HepG2 (cell line): ENCODE measurements around the gene SLC23A3. TPM values are rescaled to one million over a fixed set of nuclear protein-coding genes. Genes with fewer than 3 reads are reported as not detected.
A peak's percentile ranks its signal among the peaks of the same experiment; 100 is the strongest.

Source experiments
- ATAD3A ChIP-seq: sonication (generic); formaldehyde crosslinking; IDR thresholded peaks from 2 replicates; pipeline ENCODE4 v1.4.0; 2020; ENCODE audit warnings: missing genetic modification reagents
- ATRX ChIP-seq: sonication (generic); formaldehyde crosslinking; IDR thresholded peaks from 2 replicates; pipeline ENCODE4 v1.4.0; 2020; ENCODE audit warnings: missing genetic modification reagents, borderline replicate concordance
- CTCF ChIP-seq: sonication (generic); formaldehyde crosslinking; IDR thresholded peaks from 2 replicates; pipeline ENCODE4 v1.5.0; 2020; ENCODE audit warnings: mild to moderate bottlenecking, missing genetic modification reagents, moderate library complexity
- DBP ChIP-seq: sonication (generic); formaldehyde crosslinking; IDR thresholded peaks from 2 replicates; pipeline ENCODE4 v1.4.0; 2020; ENCODE audit warnings: missing genetic modification reagents; ENCODE audit errors: not compliant biosample characterization
- MYC ChIP-seq: sonication (generic); formaldehyde crosslinking; IDR thresholded peaks from 2 replicates; pipeline ENCODE4 v1.9.0; 2021; ENCODE audit warnings: missing genetic modification reagents, borderline replicate concordance
- NR2F2 ChIP-seq: IDR thresholded peaks from 2 replicates; pipeline ENCODE4 v1.6.1; 2012; ENCODE audit warnings: low read depth, inconsistent platforms, borderline replicate concordance
- RERE ChIP-seq: IDR thresholded peaks from 2 replicates; pipeline ENCODE4 v1.6.1; 2016; ENCODE audit warnings: low read depth, missing genetic modification reagents, missing compliant biosample characterization
- ZMYM4 ChIP-seq: sonication (generic); formaldehyde crosslinking; IDR thresholded peaks from 2 replicates; pipeline ENCODE4 v1.8.1; 2023; ENCODE audit warnings: mild to moderate bottlenecking, missing genetic modification reagents
- ZNF205 ChIP-seq: IDR thresholded peaks from 2 replicates; pipeline ENCODE4 v1.6.1; 2018; ENCODE audit warnings: missing biosample characterization, missing genetic modification reagents
- ZNF30 ChIP-seq: sonication (generic); formaldehyde crosslinking; IDR thresholded peaks from 2 replicates; pipeline ENCODE4 v1.5.0; 2020; ENCODE audit warnings: mild to moderate bottlenecking, missing genetic modification reagents
- polyA plus RNA-seq, 8 experiments: library from polyadenylated mRNA; depleted of rRNA in 3 of 8; stranded (reverse) in 7 of 8; unstranded in 1 of 8; fragments of >200 nt; fragmentation: Illumina TruSeq in 4 of 8; extraction: Trizol in 4 of 8; gene quantifications; 2 replicates each; pipeline versions ENCODE4 v1.2.1 to v1.2.3, GENCODE V29; 2011 to 2016; ENCODE audit warnings: low read depth in 4 of 8, missing spikeins in 1 of 8, mixed read lengths in 1 of 8; ENCODE audit not compliant: insufficient read depth in 1 of 8
- total RNA-seq, 5 experiments: library from RNA; depleted of rRNA; stranded (reverse); fragments of >200 nt; fragmentation: Illumina TruSeq; extraction: Trizol; gene quantifications; 2 replicates each; pipeline ENCODE4 v1.2.3, GENCODE V29; 2016; ENCODE audit warnings: low read depth in 1 of 5
- TF ChIP-seq, protein P1 (sequence below): sonication (generic); formaldehyde crosslinking; IDR thresholded peaks from 2 replicates; pipeline ENCODE4 v1.5.0; 2020; ENCODE audit warnings: mild to moderate bottlenecking, missing genetic modification reagents
- TF ChIP-seq, protein P2 (sequence below): IDR thresholded peaks from 2 replicates; pipeline ENCODE4 v1.6.1; 2012; ENCODE audit warnings: low read depth, low read length, improper control_type of control experiment

Gene SLC23A3
- total and polyA plus RNA-seq, 2 of the 13 experiments (the other 11 are each of a cell fraction or from before 2014, with no cell fraction given): 0.38 to 0.78 TPM

DNA sequence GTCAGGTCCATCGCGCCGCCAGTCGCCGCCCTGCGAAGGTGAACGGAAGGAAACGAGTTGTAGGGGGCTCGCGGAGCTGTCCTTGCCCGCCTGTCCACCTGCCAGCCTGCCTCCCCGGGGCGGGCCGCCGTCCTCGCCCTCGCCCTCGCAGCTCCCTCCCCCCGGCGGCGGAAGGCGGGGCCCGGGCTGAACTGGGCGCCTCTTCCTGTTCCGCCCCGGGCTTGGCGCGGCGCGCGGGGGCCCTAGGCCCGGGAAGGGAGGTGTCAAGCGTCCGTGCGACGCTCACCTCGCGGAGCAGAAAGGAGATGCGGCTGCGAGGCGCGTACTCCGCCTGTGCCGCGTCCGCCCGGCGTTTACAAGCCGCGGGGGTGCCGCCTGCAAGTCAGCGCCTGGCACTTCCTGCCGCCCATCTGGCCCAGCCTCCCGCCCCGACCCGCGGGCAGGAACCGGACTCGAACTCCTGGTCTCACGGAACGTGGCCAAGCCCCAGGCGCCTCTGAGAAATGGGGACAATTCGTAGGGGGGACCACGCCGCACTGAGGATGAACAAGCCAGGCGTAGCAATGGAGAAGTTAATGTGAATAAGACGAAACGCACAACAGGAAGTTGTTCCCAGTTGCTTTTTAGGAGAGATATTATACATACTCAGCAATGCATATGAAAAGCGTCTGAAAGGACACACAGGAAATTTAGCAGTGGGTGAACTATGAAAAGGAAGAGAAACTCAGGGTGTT is 7.2 kb upstream of the SLC23A3 start, which contains the start of gene CNPPD1 (continued):
- peak; percentile 95 for TF ChIP-seq ZMYM4 (CRISPR knock-in tag)
- no peak for TF ChIP-seq DBP (CRISPR knock-in tag)
- peak; percentile 95 for TF ChIP-seq MYC
- TF ChIP-seq ATAD3A (CRISPR knock-in tag): no peak
- TF ChIP-seq, protein P1, sequence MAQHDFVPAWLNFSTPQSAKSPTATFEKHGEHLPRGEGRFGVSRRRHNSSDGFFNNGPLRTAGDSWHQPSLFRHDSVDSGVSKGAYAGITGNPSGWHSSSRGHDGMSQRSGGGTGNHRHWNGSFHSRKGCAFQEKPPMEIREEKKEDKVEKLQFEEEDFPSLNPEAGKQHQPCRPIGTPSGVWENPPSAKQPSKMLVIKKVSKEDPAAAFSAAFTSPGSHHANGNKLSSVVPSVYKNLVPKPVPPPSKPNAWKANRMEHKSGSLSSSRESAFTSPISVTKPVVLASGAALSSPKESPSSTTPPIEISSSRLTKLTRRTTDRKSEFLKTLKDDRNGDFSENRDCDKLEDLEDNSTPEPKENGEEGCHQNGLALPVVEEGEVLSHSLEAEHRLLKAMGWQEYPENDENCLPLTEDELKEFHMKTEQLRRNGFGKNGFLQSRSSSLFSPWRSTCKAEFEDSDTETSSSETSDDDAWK (CRISPR knock-in tag): no peak
- TF ChIP-seq ZNF205 (CRISPR knock-in tag): peak; percentile 76; the same call in 1 of the 2 replicates
- TF ChIP-seq ZNF30 (CRISPR knock-in tag): peak; percentile 95; the same call in 1 of the 2 replicates
- TF ChIP-seq, protein P2, sequence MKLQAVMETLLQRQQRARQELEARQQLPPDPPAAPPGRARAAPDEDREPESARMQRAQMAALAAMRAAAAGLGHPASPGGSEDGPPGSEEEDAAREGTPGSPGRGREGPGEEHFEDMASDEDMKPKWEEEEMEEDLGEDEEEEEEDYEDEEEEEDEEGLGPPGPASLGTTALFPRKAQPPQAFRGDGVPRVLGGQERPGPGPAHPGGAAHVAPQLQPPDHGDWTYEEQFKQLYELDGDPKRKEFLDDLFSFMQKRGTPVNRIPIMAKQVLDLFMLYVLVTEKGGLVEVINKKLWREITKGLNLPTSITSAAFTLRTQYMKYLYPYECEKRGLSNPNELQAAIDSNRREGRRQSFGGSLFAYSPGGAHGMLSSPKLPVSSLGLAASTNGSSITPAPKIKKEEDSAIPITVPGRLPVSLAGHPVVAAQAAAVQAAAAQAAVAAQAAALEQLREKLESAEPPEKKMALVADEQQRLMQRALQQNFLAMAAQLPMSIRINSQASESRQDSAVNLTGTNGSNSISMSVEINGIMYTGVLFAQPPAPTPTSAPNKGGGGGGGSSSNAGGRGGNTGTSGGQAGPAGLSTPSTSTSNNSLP: no peak
- TF ChIP-seq ATRX: no peak
- TF ChIP-seq RERE (CRISPR knock-in tag): peak; percentile 61; the same call in 1 of the 2 replicates
- TF ChIP-seq NR2F2: peak; percentile 28; the same call in 1 of the 2 replicates
- TF ChIP-seq CTCF (CRISPR knock-in tag): no peak; the same call in 1 of the 2 replicates
